ENCODE measurements around the gene RGL1.
A peak's percentile ranks its signal among the peaks of the same experiment; 100 is the strongest.

Gene RGL1

GRCh38 chr1:183816110-183816509, 11.2 kb downstream of the RGL1 start:
- DNase-seq = no peak
- intact Hi-C loops (cut with DNase I) = no loop called here

DNA sequence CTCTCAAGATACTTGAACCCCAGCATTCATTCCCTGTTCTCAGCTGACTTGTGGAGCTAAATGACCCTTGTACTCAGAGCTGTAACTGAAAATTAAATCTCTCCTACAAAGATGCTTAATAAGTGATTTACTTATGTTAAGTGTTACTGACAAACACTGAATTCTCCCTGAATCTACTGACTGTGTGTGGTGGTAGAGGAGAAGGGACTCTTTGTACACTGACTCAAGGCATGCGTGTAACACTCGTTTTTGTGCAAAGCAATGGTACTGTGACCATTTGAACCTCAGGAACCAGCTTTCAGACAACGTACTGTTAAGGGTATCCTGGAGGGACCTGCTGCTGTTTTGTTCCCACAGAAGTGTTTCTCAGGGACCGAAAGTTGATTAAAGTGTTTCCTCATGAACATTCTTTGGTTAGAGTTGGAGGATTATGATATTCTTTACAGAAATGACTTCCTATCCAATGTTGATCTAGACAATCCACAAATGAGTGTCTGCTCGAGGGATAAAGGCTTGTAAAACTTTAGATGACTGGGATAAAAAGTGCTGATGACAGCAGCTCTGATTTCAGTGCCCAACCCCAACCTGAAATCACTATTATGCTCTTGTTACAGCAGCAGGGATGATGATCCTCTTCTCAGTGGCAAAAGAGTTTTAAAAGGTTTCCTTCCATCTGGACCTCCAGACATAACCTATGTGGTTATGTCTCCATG, 12.8 kb downstream of the RGL1 start:
- intact Hi-C loops (cut with DNase I) = no loop called here

DNA sequence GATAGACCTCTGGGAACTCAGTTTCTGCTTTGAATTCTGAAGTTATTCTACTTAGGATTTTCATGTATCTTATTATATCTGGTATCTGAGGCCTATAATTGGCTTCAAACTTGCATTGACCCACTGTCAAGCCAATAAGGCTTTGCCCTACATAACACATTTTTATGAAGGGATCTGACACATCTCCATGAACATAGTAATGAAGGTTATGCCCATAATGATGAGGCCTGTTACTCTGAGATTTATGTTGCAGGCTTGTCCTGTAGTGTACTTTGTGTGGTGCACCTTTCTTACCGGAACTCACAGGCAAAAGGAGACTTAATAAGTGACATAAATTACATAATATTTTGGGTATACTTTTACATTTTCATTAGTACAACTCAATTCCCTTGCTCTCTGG, 14.1 kb downstream of the RGL1 start:
- intact Hi-C loops (cut with DNase I) = no loop called here
- DNase-seq = no peak

More for the DNA sequence above, 12.8 kb downstream of the RGL1 start:
- no peak for DNase-seq

DNA sequence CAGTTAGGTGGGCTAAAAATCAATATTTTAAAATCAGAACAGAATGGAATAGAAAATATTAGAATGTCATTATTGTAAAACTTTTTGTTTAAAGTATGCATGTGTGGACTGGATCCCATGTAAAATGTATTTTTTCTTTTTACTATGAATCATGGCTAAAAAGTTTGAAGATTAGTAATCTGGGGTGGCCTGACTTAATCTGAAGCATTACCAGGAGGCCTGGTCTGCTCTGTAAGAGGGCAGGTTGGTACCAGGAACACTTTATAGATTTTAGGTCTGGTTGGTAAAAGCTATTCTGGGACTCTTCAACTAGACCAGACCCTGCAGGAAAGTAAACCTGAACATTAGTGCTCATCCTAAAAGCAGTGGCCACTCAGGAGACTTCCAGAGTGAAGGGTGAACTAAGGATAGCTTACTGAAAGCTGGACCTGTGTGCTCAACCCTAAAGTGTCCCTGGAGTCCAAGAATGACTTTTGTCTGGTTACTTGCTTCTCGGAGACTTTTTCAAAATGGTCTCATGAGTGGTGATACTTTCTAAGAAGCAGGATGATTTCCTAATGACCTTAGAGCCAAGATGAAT, 16.5 kb downstream of the RGL1 start:
- intact Hi-C loops (cut with DNase I) = no loop called here

GRCh38 chr1:183821889-183822611, 17.1 kb downstream of the RGL1 start:
- DNase-seq = no peak
- intact Hi-C loops (cut with DNase I) = no loop called here

More for the DNA sequence above, 16.5 kb downstream of the RGL1 start:
- no peak for DNase-seq

- no peak for DNase-seq
- intact Hi-C loops (cut with DNase I) = no loop called here
Observed at GRCh38 chr1:183824291-183824690, 19.4 kb downstream of the RGL1 start.

GRCh38 chr1:183827801-183828200, 22.9 kb downstream of the RGL1 start:
- intact Hi-C loops (cut with DNase I) = no loop called here
- DNase-seq = no peak

- intact Hi-C loops (cut with DNase I) = no loop called here
- DNase-seq = no peak
Observed at GRCh38 chr1:183830389-183830788, 25.5 kb downstream of the RGL1 start.

- DNase-seq = no peak
- intact Hi-C loops (cut with DNase I) = no loop called here
Observed at GRCh38 chr1:183831311-183831710, 26.4 kb downstream of the RGL1 start.

DNA sequence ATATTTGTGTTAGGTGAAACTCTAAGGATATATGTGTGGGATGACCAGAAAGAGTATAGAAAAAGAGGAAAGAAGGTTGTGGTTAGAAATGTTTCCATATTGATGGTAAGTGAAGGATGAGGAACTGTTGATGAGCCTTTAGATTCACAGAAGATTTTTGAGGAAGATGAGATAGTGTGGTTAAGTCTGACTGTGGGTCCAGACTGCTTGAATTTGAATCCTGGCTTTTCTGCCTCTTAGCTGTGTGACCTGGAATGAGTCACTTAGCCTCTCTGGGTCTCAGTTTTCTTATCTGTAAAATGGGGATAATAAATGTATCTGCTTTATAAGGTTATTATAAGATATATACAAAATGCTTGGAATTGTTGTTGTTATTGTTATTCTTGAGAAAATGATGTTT, 27.5 kb downstream of the RGL1 start:
- intact Hi-C loops (cut with DNase I) = no loop called here
- DNase-seq = no peak

GRCh38 chr1:183834568-183834967, 29.6 kb downstream of the RGL1 start:
- intact Hi-C loops (cut with DNase I) = no loop called here
- DNase-seq = peak in 1 of 10 donors; percentile 74

- intact Hi-C loops (cut with DNase I) = no loop called here
- no peak for DNase-seq
Observed at GRCh38 chr1:183836598-183836997, 31.7 kb downstream of the RGL1 start.

DNA sequence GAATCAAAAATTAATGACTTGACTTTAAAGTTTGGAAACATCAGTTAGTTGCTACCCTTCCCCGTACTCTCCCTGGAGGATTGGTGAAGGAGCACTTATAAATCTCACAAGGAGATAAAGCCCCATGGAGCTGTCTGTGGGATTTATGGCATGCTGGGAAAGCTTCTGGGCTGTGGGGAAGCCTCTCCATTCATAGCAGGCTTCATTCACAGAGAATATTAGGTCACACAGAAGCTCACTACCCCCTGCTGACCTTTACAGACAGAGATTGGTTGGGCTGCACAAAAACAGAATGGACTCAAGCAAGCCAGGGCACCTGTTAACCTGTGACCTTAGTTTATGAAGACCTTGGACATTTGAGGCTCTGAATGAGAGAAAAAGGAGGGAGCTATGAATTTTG, 32.1 kb downstream of the RGL1 start:
- no peak for DNase-seq
- intact Hi-C loops (cut with DNase I) = no loop called here

DNA sequence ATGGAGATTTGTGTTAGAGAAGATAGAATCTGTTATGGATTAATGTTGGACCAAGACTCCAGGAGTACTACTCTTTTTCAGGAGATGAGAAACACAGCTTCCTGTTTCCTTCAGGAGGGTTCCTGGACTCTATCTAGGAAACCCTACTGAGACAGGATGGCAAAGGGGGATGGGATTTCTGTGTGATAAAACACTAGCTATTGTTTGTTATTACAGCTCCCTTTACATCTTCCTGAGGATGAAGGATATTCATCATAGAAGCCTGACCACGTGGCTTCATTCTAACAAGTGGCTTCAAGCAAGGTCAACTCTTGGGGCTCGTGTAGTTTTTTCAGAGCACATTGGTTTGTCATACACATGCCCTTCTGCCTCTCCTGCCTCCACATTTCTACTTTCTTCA, 33.3 kb downstream of the RGL1 start:
- DNase-seq = no peak
- intact Hi-C loops (cut with DNase I) = no loop called here

DNA sequence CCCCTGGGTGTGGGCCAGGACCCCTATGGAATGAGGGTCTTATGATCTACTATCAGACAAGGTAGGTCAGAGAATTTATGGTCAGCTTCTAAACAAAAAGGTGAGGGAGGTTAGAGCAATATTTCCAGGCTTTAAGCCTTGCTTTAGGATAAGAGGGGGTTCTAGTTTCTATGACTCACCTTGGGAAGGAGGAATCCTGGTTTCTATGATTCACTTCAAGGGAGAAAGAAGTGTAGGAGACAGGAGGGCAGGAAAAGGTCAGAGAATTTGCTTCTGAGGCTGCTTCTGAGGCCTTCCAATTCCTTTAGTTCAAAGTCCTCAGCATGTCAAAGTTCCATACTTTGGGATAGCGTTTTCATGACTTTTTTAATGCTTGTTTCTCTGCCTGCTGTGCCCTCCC, 35.2 kb downstream of the RGL1 start:
- intact Hi-C loops (cut with DNase I) = no loop called here
- DNase-seq = no peak

- intact Hi-C loops (cut with DNase I) = no loop called here
- no peak for DNase-seq
Observed at GRCh38 chr1:183841550-183841949, 36.6 kb downstream of the RGL1 start.

GRCh38 chr1:183841950-183842794, 37.3 kb downstream of the RGL1 start:
- intact Hi-C loops (cut with DNase I) = no loop called here
- DNase-seq = no peak

GRCh38 chr1:183842795-183843144, 37.9 kb downstream of the RGL1 start:
- intact Hi-C loops (cut with DNase I) = no loop called here
- DNase-seq = no peak

DNA sequence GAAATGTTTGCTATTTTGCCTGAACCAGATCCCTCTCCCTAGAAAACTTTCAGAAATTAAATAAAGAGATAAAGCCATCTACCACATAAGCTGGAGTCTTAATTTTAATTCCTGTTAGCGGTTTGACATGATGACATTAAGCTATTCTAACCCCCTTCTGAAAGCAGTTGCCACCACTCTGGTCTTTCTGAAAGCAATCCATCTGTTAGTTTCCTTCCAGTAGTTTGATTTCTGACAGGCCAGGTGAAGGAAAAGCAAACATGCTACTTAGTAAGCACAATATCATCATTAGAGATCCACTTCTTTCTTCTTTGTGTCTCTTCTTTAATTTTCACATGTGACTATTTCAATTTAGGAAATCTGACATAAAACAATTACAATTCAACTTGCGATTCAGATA, 39.9 kb downstream of the RGL1 start:
- no peak for DNase-seq
- intact Hi-C loops (cut with DNase I) = no loop called here

- intact Hi-C loops (cut with DNase I) = no loop called here
- DNase-seq = no peak
Observed at GRCh38 chr1:183845681-183846080, 40.8 kb downstream of the RGL1 start.

DNA sequence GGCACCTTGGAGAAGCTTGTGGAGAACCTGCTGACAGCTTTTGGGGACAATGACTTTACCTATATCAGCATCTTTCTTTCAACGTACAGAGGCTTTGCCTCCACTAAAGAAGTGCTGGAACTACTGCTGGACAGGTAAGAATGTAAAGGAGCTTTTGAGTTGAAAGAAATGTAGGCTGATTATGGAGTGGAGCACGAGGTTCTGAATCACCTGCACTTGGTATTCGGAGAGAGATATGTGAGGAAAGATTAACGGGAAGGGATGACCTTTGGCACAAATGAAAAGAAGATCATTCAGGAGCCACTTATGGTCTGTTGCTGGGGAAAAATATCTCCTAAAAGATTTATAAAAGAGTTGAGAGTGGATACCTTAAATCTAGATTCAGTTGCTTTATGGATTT, 42.7 kb downstream of the RGL1 start:
- no peak for DNase-seq
- intact Hi-C loops (cut with DNase I) = no loop called here
